H54 (cell line): ENCODE data around the gene KLK10.

ENCODE experiments used
- DNase-seq: peaks from one replicate; pipeline ENCODE4 v3.0.0; 2011; ENCODE audit warnings: low spot score, mixed read lengths; ENCODE audit not compliant: insufficient read length
- FAIRE-seq: peaks from 3 replicates; lab custom pipeline; 2011; peaks lifted over from hg19 to GRCh38; lab: Jason Lieb, UNC
- POLR2A ChIP-seq: IDR thresholded peaks from 2 replicates; pipeline ENCODE4 v1.6.1; 2011; ENCODE audit warnings: low read depth, mild to moderate bottlenecking, low read length

KLK10 gene, protein sequence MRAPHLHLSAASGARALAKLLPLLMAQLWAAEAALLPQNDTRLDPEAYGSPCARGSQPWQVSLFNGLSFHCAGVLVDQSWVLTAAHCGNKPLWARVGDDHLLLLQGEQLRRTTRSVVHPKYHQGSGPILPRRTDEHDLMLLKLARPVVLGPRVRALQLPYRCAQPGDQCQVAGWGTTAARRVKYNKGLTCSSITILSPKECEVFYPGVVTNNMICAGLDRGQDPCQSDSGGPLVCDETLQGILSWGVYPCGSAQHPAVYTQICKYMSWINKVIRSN

GRCh38 chr19:51019544-51019925 lies at the start of gene KLK10:
KLK10 (minus strand) TSS chr19:51019709; CDS start chr19:51019130, 579 bp downstream.
- DNase-seq (no peak), FAIRE-seq (no peak)
- no peak for TF ChIP-seq POLR2A

DNA sequence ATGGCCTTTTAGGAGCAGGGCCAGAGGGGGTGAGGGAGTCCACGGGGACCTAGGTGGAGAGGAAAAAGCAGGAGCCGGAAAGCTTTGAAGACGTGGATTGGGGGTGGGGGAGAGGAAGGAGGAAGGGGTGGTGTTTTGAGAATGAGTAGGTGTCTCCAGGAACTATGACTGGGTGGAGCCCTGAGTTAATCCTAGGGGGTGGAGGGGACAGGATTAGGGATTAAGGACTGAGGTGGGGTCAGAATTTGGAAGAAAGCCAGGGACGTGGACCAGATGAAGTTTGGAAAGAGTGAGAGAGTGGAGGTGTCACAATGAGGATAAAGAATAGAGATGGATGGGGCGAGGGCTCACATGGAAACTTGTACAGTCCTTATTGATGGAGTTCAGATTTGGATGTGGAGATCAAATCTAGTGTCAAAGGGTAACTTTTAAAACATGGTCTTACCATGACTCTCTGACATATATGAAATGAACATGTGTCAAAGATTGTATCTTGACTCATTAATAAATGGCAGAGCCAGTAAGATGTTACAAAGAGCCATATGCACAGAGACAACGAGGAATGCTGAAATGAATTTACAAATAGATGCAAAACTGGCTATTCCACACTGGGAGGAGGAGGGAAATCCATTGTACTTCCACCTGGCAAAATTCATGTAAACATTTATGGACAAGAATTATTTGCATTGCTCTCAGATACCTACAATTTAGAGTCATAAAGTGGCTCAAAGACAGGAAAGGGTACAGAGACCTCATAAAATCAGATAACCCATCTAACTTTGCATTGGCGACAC lies 47.1 kb upstream of the KLK10 start:
- TF ChIP-seq POLR2A = no peak
- DNase-seq (no peak), FAIRE-seq (no peak)

DNA sequence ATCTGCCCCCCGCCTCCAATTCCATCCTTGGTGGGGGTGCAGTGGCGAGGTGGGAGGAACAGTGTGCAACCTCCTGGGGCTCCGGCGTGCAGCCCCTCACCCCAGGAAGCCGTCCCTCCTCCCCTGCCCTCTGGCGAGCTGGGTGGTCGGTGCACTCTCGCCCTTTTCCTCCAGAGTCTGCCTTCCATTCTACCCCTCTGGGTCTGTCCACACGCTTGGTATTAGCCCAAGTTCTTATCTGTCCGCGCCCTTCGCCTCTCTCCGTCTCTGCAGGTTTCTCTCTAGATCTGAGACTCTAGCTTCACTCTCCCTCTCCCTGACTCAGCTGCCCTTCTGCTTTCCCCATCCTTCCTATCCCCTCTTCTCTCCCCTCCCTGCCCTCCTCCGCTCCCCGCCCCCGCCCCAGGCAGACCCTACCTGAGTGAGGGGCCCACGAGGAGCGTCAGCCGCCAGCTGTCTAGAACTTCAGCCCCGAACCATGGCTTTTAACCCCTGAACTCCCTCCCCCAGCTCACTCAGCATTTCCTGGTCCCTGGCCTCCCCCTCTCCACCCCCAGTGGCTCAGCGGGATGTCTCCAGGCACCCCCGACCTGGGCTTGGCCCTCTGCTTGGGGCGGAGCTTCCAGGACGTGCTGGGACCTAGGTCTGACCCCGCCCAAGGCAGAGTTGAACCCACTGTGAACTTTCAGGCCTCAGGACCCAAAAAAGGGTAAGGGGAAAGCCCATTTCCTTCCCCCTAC lies 45.9 kb upstream of the KLK10 start:
- FAIRE-seq (no peak), DNase-seq (no peak)
- TF ChIP-seq POLR2A = no peak

- no peak for FAIRE-seq
- no peak for DNase-seq
- no peak for TF ChIP-seq POLR2A
These were observed 45.2 kb upstream of the KLK10 start, which contains the start of gene KLK13 for GRCh38 chr19:51064534-51065220. KLK13 (minus strand) TSS chr19:51065092; CDS start chr19:51065067, 25 bp downstream.

DNA sequence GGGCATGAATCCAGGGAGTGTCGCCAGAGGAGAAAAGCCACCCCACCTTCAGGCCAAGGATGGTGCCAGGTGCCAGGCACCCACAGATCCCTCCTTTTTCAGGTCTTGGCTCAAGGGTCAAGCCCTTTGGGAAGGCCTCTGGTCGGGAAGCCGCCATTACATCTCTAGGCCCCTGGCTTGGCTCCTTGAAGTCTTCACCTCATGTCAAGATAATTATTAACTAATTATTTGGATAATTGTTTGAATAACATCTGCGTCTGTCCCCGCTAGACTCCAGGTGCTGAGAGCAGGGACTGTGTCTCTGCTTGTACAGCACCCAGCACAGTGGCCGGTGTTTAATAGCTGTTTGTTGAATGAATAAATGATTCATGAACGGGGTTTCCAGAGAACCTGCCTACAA lies 44.2 kb upstream of the KLK10 start:
- DNase-seq (no peak), FAIRE-seq (no peak)
- TF ChIP-seq POLR2A = no peak

GRCh38 chr19:51060973-51061372 lies 41.5 kb upstream of the KLK10 start:
- FAIRE-seq = no peak
- no peak for DNase-seq
- no peak for TF ChIP-seq POLR2A

DNA sequence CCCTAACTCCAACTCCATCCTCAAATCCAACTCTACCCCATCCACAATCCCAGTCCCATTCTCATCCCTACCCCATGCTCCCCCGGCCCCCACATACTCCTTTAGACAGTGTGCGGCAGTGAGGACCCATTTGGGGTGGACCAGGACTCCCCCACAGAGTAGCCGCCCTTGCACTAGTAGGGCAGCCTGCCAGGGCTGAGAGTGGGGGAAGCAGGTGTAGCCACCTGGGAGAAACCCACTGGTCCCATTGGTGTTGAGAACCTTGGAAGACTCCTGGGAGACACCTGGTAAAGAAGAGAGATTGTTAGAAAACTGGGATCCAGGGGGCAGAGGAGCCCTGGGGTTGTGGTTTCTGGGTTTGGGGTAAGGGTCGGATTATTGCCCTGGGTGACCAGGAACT lies 40.8 kb upstream of the KLK10 start:
- FAIRE-seq = no peak
- no peak for DNase-seq
- TF ChIP-seq POLR2A = no peak

GRCh38 chr19:51059715-51060114 lies 40.2 kb upstream of the KLK10 start:
- no peak for TF ChIP-seq POLR2A
- DNase-seq = no peak
- FAIRE-seq = no peak

DNA sequence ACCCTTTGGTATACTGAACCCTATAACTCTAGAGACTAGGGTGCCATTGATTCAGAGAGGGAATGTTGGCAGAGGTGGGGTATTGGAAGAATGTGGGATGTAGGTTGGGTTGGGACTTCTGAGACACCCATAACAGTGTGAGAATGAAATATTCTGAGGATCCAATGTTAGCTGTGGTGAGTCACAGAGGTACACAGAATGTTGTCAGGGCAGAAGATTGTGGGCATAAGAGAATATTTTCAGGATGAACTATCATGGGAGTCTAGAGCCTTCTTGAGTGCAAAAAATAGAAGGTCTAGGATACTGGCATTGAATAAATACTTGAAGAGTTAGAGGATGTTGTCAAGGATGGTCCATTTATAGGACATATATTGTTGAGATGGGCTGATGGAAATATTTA lies 36.4 kb upstream of the KLK10 start:
- DNase-seq = no peak
- FAIRE-seq = no peak
- TF ChIP-seq POLR2A = no peak

GRCh38 chr19:51047031-51047335 lies 27.5 kb upstream of the KLK10 start:
- no peak for TF ChIP-seq POLR2A
- DNase-seq = no peak
- FAIRE-seq = no peak

DNA sequence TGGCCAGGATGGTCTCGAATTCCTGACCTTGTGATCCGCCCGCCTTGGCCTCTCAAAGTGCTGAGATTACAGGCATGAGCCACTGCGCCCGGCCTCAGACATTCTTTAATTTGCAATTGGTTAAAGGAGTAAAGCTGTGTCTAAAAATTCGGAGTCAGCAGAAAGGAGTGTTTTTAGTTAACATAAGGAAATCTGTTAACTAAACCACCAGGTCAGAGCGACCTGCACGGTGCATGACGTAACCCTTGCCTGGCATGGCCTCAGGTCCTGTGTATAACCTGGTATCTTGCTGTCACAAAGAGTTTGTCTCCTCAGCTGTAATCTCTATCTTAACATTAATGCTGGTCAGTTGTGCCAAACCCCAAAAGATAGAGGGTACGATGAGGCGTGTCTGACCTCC lies 24.8 kb upstream of the KLK10 start:
- TF ChIP-seq POLR2A = no peak
- no peak for FAIRE-seq

GRCh38 chr19:51043497-51043896 lies 24.0 kb upstream of the KLK10 start:
- DNase-seq = no peak
- no peak for TF ChIP-seq POLR2A
- no peak for FAIRE-seq

More for the DNA sequence above, 24.8 kb upstream of the KLK10 start:
- no peak for DNase-seq

- FAIRE-seq (no peak), DNase-seq (no peak)
- no peak for TF ChIP-seq POLR2A
These were observed 20.6 kb upstream of the KLK10 start for GRCh38 chr19:51040151-51040550.

DNA sequence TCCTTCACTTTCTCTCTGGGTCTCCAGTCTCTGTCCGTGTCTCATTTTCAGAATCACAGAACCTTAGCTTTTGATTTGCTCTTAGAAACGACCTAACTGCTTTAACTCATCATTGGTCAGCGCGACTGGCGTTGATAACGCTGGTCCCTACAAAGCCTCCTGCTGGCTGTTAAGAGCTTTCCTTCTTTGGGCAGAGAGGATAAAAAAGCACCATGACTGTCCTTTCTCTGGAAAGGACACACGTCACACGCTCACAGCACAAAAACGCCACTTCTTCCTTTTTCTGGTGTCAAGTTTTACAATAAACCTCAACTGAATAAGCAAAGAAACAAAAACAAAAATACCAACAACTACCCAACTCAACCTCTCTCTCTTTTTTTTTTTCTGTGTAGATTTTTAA lies 17.0 kb upstream of the KLK10 start:
- FAIRE-seq = no peak
- no peak for TF ChIP-seq POLR2A
- DNase-seq = no peak
